ENCODE data around the gene HEPH. TPM values are rescaled to one million over a fixed set of nuclear protein-coding genes. Genes with fewer than 3 reads are reported as not detected.

Gene HEPH
- total and polyA plus RNA-seq, 2 of the 8 experiments (the other 6 are each of a cell fraction or from before 2014, with no cell fraction given), result 20.2 to 41.4 TPM

DNA sequence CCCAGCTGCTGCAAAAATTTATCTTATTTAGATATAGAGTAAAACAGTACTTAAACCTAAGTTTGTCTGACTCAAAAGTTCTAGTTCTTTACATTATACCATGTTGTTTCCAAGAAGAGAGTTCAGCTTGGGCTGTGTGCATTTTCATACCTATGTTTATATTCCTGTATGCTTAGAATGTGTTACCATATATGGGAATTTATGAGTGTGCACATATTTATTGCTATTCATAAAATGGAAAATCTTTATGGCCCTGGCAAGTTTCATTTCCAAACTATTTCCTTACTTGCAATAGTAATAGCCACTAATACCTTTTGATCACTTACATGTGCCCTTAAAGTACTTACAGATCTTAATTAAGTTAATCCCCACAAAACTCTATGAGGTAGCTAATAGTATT, 2.6 kb downstream of the HEPH start:
- Histone ChIP-seq H3K18ac (ENCODE audit: extremely low read depth, low read length) (no peak overlapping the region), H3K56ac (replicated peaks; ENCODE audit: insufficient read length, low read depth, low read length) (no peak overlapping the region), H3K23ac (ENCODE audit: insufficient read length) (no peak overlapping the region), H2BK15ac (ENCODE audit: low read length) (no peak overlapping the region), H3K9me3 (ENCODE audit: insufficient read depth in 2 of 2, low read depth in 1 of 2, low read length in 1 of 2) (no peaks in the 10 kb centered on the region), H3K14ac (ENCODE audit: insufficient read length) (no peak overlapping the region), H3K79me2 (ENCODE audit: control insufficient read depth in 1 of 2, insufficient read depth in 2 of 2, low read length in 2 of 2) (peaks cover 0 to 40% of the 10 kb centered on the region in 2 experiments; a peak in 2 of 4 replicates), H2AK5ac (ENCODE audit: low read depth, low read length) (no peak overlapping the region), H3K4me2 (ENCODE audit: insufficient read depth in 1 of 2, low read depth in 2 of 2, low read length in 2 of 2) (no peak overlapping the region), H4K20me1 (replicated peaks in 1 of 2; ENCODE audit: control insufficient read depth in 1 of 2, insufficient read depth in 2 of 2, low read length in 2 of 2) (no peaks in the 10 kb centered on the region), H3K9ac (replicated peaks in 1 of 4; ENCODE audit: extremely low read depth in 1 of 4, low read depth in 3 of 4, low read length in 3 of 4) (no peak overlapping the region), H2BK20ac (ENCODE audit: low read length) (no peak overlapping the region), H3K36me3 (ENCODE audit: control insufficient read depth in 2 of 4, insufficient read depth in 4 of 4, low read length in 3 of 4) (peaks cover 0 to 8% (median 2%) of the 10 kb centered on the region in 4 experiments; a peak in 4 of 8 replicates), H3K27ac (ENCODE audit: low read depth, low read length) (no peak overlapping the region), H4K8ac (ENCODE audit: extremely low read depth, insufficient read depth, low read length) (no peak overlapping the region), H3K4me1 (replicated peaks in 1 of 4; ENCODE audit: control insufficient read depth in 3 of 4, insufficient read depth in 4 of 4, low read length in 3 of 4) (no peaks in the 10 kb centered on the region; a peak in 1 of 7 replicates), H2BK12ac (ENCODE audit: low read depth, low read length) (no peak overlapping the region), H3K79me1 (ENCODE audit: low read depth, low read length) (no peaks in the 10 kb centered on the region), H3K4ac (replicated peaks; ENCODE audit: insufficient read length, low read depth, low read length) (no peak overlapping the region), H3K27me3 (replicated peaks in 1 of 4; ENCODE audit: control insufficient read depth in 3 of 4, extremely low read depth in 1 of 4, insufficient read depth in 3 of 4, low read length in 3 of 4) (no peaks in the 10 kb centered on the region), H4K5ac (ENCODE audit: insufficient read length, low read depth, low read length) (no peak overlapping the region), H3K23me2 (ENCODE audit: low read depth, low read length) (0 out of 2 replicates have a peak, but pooled peaks cover 2% of the 10 kb centered on the region), H2BK120ac (replicated peaks; ENCODE audit: low read depth, low read length) (no peak overlapping the region), H2AFZ (ENCODE audit: low read length) (no peak overlapping the region), H2BK5ac (ENCODE audit: low read depth, low read length) (no peak overlapping the region), H3K4me3 (ENCODE audit: extremely low read depth in 1 of 4, insufficient read depth in 2 of 4, low read depth in 3 of 4, low read length in 4 of 4) (no peak overlapping the region), H4K91ac (replicated peaks; ENCODE audit: insufficient read length, low read length) (no peak overlapping the region)
- no peak for DNase-seq (ENCODE audit: low read depth in 1 of 2, low spot score in 2 of 2)
- FAIRE-seq, result no peak
- CTCF ChIA-PET (ENCODE audit: partially characterized antibody), result interaction anchor here (0.6 kb wide), 1 partner anchor 1210 kb away, joined by 3 read pairs; no protein-coding TSS in a partner anchor
- POLR2A ChIA-PET (ENCODE audit: partially characterized antibody), result interaction anchor here (0.6 kb wide), 1 partner anchor 35 kb away, joined by 3 read pairs; no protein-coding TSS in a partner anchor
- TF ChIP-seq ASH2L (IDR thresholded peaks at IDR 0.05; ENCODE audit: low read length) (no peak), JUN (IDR thresholded peaks at IDR 0.05; ENCODE audit: low read depth, low read length) (no peak), SUZ12 (IDR thresholded peaks at IDR 0.05; ENCODE audit: low read length) (no peak), RBBP5 (IDR thresholded peaks at IDR 0.05; ENCODE audit: borderline replicate concordance, low read depth, low read length) (no peak)
- TF ChIP-seq, protein P1, sequence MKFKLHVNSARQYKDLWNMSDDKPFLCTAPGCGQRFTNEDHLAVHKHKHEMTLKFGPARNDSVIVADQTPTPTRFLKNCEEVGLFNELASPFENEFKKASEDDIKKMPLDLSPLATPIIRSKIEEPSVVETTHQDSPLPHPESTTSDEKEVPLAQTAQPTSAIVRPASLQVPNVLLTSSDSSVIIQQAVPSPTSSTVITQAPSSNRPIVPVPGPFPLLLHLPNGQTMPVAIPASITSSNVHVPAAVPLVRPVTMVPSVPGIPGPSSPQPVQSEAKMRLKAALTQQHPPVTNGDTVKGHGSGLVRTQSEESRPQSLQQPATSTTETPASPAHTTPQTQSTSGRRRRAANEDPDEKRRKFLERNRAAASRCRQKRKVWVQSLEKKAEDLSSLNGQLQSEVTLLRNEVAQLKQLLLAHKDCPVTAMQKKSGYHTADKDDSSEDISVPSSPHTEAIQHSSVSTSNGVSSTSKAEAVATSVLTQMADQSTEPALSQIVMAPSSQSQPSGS (IDR thresholded peaks at IDR 0.05; ENCODE audit: low read length), result no peak
